HG03558 (cell line): ENCODE measurements around the gene SASH3.

Experiments
- ATAC-seq: cut with Tn5 transposase; IDR thresholded peaks from one replicate; pipeline ENCODE4 v1.9.1; 2021; ENCODE audit warnings: moderate number of reproducible peaks; ENCODE audit not compliant: unreplicated experiment; ENCODE audit errors: extremely low read depth

Gene SASH3

GRCh38 chrX:129755779-129756650 is 23.7 kb upstream of the SASH3 start:
- ATAC-seq: no peak

DNA sequence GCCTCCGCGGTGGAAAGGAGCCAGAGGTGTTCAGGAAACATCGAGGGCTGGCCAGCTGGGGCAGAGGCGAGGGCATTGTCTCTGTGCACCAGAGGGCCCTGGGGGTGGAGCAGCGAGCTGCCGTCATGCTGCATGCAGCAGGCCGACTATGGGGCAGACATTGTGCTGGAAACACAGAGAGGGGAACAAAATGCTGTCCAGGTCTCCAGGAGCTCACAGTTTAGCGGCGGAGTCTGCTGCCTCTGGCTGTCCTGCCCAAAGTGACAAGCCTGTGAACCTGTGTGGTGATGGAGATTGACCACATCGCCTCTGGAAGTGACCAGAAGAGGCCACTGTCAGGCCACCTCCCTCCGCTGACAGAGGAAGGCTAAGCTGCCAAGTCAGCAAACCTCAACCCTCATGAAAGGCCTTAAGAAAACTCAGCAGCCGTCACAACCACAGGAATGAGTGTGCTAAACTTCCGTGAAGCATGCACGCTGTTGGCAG is 20.1 kb upstream of the SASH3 start:
- no peak for ATAC-seq

DNA sequence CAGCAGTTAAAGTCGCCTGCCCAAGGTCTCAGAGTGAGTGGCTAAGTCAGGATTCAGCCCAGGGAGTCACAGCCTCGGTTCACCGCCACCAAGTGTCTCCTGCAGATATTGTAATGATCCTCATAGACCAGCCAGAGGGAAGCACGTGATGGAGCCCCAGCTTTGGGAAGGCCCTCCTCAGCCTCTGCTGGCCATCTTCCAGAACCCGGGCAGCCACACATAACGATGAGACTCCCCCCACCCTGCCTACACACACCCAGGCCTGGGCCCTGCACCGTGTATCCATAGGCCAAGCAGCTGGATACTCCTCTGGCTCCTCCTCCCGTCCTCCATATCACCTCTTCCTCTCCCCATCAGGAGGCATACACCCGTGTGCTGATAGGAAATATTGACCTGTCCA is 19.6 kb upstream of the SASH3 start:
- no peak for ATAC-seq

GRCh38 chrX:129760981-129761380 is 18.8 kb upstream of the SASH3 start:
- no peak for ATAC-seq

- no peak for ATAC-seq
Observed at GRCh38 chrX:129761596-129761995, 18.2 kb upstream of the SASH3 start.

- no peak for ATAC-seq
Observed at GRCh38 chrX:129762448-129762847, 17.3 kb upstream of the SASH3 start.

DNA sequence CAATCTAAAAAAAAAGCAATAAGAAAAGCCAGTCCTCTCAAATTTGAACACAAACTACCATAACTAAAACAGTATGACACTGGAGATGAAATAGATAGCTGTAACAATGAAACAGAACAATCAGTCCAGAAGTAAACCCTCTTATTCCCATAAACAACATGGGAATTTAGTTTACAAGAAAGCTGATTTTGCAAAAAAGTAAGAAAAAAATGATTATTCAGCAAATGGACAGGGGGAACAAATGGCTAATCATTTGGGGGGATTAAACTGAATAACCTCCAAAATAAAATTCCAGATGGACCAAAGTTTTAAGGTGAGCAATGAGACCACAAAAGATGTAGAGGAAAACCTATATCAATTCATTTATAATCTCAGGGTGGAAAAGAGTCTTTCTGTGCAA is 16.1 kb upstream of the SASH3 start:
- no peak for ATAC-seq

- no peak for ATAC-seq
Observed at GRCh38 chrX:129768186-129768585, 11.6 kb upstream of the SASH3 start.

- ATAC-seq: no peak
Observed at GRCh38 chrX:129768586-129769466, 10.9 kb upstream of the SASH3 start.

GRCh38 chrX:129769467-129770154 is 10.1 kb upstream of the SASH3 start:
- ATAC-seq: no peak

DNA sequence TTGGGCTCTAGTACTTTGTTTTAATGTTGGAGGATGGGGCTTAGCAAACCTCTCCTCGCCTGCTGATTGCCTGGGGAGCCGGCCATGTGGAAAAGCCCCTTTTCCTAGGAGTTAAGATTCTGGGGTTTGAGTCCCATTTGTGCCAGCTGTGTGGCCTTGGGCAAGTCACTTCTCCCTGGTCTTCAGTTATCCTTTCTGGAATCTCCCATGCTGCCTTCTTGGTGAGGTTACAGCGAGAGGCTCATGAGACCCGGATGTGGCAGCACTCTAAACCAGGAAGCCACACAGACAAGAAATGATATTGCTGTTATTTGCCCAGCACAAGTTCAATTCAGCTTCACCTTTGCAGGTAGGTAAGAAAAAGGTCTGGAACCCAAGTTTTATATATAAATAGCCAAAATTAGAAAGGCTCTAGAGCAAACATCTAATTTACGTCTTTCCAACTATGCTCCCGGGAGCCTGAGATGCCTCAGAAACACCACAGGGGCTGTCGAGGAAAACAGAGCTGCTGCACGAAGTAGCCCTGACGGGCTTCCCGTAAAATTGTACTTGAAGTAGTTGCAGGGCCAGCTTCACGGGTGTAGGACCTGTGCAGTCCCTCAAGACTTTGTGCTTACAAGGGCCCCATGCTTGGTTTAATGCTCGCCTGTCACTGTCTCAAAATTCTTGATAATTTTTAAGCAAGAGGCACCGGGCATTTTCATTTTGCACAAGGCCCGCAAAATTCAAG is 8.3 kb upstream of the SASH3 start:
- ATAC-seq: no peak

GRCh38 chrX:129772796-129773431 is 6.8 kb upstream of the SASH3 start:
- peak; percentile 59 for ATAC-seq

DNA sequence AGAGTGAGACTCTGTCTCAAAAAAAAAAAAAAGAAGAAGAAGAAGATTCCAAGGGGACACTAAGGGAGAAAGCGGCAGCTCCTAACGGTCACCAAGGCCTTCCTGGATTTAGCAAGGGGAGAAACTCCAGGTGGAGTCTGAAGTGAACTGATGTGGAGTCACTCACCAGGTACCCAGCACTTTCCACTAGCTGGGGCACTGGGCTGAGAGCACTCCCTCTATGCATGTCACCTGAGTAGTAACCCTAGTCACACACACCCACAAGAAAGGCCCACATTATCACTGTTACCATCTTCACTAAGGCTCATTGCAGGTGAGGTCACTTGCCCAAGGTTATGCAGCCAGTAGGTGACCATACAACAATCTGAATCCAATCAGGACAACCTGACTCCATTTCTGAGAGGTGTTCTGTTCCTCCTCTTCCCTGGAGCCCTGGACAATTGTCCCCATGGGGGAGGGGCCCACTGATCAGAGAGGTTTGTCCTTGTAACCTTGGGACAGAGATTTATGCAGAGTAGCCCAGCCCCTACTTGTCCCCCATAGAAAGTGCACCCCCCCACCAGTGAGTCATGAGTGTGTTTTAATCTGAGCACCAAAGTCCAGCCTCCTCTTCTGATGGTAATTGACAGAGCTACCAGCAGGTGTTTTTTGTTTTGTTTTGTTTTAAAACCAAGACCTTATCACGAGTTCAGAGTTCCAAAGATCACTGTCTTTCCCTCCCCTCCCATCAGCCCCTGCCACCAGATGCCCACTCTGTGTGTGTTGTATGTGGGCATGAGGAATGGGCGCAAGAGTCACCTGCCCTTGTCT is 5.9 kb upstream of the SASH3 start:
- no peak for ATAC-seq

DNA sequence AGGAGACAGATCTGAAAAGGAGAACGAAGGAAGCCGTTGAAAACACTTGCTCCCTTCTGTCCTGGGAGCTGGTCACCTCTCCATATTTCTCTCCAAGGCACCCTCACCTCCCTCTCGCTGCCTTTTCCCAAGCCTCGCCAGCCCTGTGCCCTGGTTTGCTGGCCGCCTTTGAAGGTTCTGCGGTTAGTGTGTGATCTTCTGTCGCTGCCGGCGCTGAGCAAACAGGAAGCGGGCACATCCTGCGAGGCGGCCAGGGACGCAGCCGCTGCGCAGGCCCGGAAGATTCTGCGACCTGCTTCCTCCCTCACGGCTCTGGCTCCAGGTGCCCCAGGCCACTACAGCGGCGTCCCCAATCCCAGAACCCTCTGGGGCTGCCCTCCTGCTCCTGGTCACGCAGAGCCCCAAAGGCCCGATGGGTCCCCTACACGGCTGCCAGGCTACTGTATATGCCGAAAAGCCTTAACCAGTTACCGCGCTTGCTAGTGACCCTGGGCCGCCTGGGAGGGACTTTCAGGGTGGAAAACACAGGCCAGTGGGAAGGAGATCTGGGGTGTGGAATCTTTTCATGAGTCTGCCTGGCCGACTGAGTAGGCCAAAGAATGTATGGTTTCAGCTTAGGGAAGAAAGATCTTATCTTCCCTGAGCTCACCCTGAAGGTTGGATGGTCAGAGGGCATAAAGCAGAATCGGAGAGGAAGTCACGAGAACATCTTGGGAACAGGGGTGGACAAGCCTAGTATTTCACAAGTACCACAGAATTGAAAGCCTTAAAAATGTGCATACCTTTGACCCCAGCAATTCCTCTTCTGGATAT is 2.3 kb upstream of the SASH3 start:
- ATAC-seq: no peak

- no peak for ATAC-seq
Observed at GRCh38 chrX:129779086-129779672, 570 bp upstream of the SASH3 start.

- no peak for ATAC-seq
Observed at GRCh38 chrX:129780441-129781105, 824 bp downstream of the SASH3 start.

GRCh38 chrX:129781134-129781672 is 1.5 kb downstream of the SASH3 start:
- peak; percentile 52 for ATAC-seq
